Keratinocyte (primary cell): Measurements from ENCODE around the gene ZNF653.

Experiments
- EZH2 ChIP-seq: IDR thresholded peaks from one replicate; pipeline ENCODE4 v1.6.1; 2012; ENCODE audit warnings: inconsistent platforms, mild to moderate bottlenecking, low read length, moderate library complexity
- TF ChIP-seq, protein P1 (sequence below), 3 experiments: IDR thresholded peaks in 1 of 3; conservative IDR thresholded peaks in 1 of 3; optimal IDR thresholded peaks in 1 of 3; 2 replicates in 2 of 3; 3 replicates in 1 of 3; pipeline versions ENCODE3 to v1.5.1; 2011; ENCODE audit warnings: low read length in 3 of 3, mild to moderate bottlenecking in 3 of 3, moderate library complexity in 2 of 3, control low read depth in 1 of 3, inconsistent platforms in 1 of 3; ENCODE audit not compliant: insufficient read depth in 2 of 3; ENCODE audit errors: extremely low read depth in 1 of 3

DNA sequence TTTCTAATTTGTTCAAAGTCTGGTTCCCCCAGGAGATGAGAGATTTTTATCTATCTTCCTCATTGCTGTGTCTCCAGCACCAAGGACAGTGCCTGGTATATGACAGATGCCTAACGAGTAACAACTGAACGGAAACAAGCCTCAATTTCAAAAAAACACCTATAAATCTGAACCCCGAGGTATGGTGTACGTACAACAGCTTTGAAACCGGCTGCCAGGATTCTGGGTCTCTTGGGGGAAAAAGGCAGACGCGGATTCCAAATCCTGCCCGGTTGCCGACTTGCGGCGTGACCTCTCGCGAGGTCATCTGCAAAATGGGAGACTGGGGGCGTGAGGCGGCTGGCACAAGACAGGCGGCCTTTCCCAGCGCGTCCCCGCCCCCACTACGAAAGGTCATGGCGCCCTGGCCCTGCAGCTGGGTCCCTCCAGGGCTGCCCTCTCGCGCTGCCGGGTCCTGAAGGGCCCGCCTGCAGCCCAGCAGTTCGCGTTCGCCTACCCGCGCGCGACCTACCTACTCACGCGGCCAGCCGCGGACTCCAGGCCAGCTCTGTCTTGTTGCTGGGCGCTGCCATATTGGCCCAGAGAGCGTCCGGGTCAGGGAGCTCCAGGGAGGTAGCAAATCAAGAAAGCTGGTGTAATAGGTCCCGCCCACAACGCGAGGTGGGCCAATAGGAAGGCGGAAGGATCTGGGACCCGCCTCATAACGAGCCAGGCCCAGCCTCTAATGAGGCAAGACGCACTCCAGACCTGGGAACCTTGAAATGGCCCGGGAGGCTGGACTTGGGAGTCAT lies 23.1 kb upstream of the ZNF653 start, which contains the start of gene ECSIT:
- TF ChIP-seq, protein P1, sequence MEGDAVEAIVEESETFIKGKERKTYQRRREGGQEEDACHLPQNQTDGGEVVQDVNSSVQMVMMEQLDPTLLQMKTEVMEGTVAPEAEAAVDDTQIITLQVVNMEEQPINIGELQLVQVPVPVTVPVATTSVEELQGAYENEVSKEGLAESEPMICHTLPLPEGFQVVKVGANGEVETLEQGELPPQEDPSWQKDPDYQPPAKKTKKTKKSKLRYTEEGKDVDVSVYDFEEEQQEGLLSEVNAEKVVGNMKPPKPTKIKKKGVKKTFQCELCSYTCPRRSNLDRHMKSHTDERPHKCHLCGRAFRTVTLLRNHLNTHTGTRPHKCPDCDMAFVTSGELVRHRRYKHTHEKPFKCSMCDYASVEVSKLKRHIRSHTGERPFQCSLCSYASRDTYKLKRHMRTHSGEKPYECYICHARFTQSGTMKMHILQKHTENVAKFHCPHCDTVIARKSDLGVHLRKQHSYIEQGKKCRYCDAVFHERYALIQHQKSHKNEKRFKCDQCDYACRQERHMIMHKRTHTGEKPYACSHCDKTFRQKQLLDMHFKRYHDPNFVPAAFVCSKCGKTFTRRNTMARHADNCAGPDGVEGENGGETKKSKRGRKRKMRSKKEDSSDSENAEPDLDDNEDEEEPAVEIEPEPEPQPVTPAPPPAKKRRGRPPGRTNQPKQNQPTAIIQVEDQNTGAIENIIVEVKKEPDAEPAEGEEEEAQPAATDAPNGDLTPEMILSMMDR (optimal IDR thresholded peaks at IDR 0.05 in 1 of 3, IDR thresholded peaks at IDR 0.05 in 1 of 3, conservative IDR thresholded peaks at IDR 0.05 in 1 of 3; ENCODE audit: extremely low read depth in 1 of 3, insufficient read depth in 2 of 3, low read length in 3 of 3) = no peak
- TF ChIP-seq EZH2 = no peak
